ENCODE measurements around the gene BRD9.
"Not testable (repeated sequence)": the region's sequence is repeated elsewhere in the genome, so short reads cannot be mapped to it uniquely, and the experiment has no call there.

Gene BRD9

GRCh38 chr5:922436-923280 is 30.1 kb upstream of the BRD9 start:
- DNase-seq (ENCODE audit: low spot score), result no peak

- no peak for DNase-seq (ENCODE audit: low spot score)
Measured at GRCh38 chr5:921456-922435, 29.1 kb upstream of the BRD9 start.

- no peak for DNase-seq (ENCODE audit: low spot score)
Measured at GRCh38 chr5:920321-920720, 27.7 kb upstream of the BRD9 start.

GRCh38 chr5:919356-920000 is 26.9 kb upstream of the BRD9 start:
- DNase-seq (ENCODE audit: low spot score), result no peak

GRCh38 chr5:918717-919116 is 26.1 kb upstream of the BRD9 start:
- DNase-seq (ENCODE audit: low spot score), result not testable (repeated sequence)

GRCh38 chr5:916441-917293 is 24.1 kb upstream of the BRD9 start:
- DNase-seq (ENCODE audit: low spot score), result no peak

GRCh38 chr5:915946-916345 is 23.3 kb upstream of the BRD9 start:
- no peak for DNase-seq (ENCODE audit: low spot score)

GRCh38 chr5:915346-915745 is 22.7 kb upstream of the BRD9 start:
- DNase-seq (ENCODE audit: low spot score), result not testable (repeated sequence)

- DNase-seq (ENCODE audit: low spot score), result no peak
Measured at GRCh38 chr5:914612-915011, 22.0 kb upstream of the BRD9 start.

GRCh38 chr5:914174-914573 is 21.6 kb upstream of the BRD9 start:
- DNase-seq (ENCODE audit: low spot score), result no peak

GRCh38 chr5:912280-913091 is 19.9 kb upstream of the BRD9 start:
- no peak for DNase-seq (ENCODE audit: low spot score)

GRCh38 chr5:911601-912000 is 19.0 kb upstream of the BRD9 start:
- no peak for DNase-seq (ENCODE audit: low spot score)

GRCh38 chr5:910769-911160 is 18.2 kb upstream of the BRD9 start:
- no peak for DNase-seq (ENCODE audit: low spot score)

- no peak for DNase-seq (ENCODE audit: low spot score)
Measured at GRCh38 chr5:909994-910768, 17.6 kb upstream of the BRD9 start.

GRCh38 chr5:909086-909485 is 16.5 kb upstream of the BRD9 start:
- no peak for DNase-seq (ENCODE audit: low spot score)

- no peak for DNase-seq (ENCODE audit: low spot score)
Measured at GRCh38 chr5:908172-908571, 15.6 kb upstream of the BRD9 start.

GRCh38 chr5:907366-907910 is 14.8 kb upstream of the BRD9 start:
- no peak for DNase-seq (ENCODE audit: low spot score)

- DNase-seq (ENCODE audit: low spot score), result no peak
Measured at GRCh38 chr5:905139-905642, 12.6 kb upstream of the BRD9 start.

GRCh38 chr5:903756-904096 is 11.1 kb upstream of the BRD9 start:
- no peak for DNase-seq (ENCODE audit: low spot score)

Measured in putamen (tissue), 1 donor.